Gastrocnemius medialis (tissue), 4 donors: ENCODE data around the gene ANKRD24.

ENCODE experiments used
- CTCF ChIP-seq, 5 experiments: fragments of 450-650 bp in 3 of 5; fragments of 200-600 bp in 2 of 5; sonication (generic) in 2 of 5; IDR thresholded peaks in 4 of 5; conservative IDR thresholded peaks in 1 of 5; 1 replicate in 4 of 5; 2 replicates in 1 of 5; pipeline ENCODE4 v1.5.1; 2016 to 2019; ENCODE audit warnings: antibody characterized with exemption in 5 of 5, mild to moderate bottlenecking in 3 of 5, moderate library complexity in 3 of 5
- POLR2A ChIP-seq, 2 donors: fragments of 450-650 bp; IDR thresholded peaks; one replicate each; pipeline ENCODE4 v1.6.1; 2017; ENCODE audit warnings: antibody characterized with exemption in 2 of 2, mild to moderate bottlenecking in 2 of 2, moderate library complexity in 2 of 2

- no peak for TF ChIP-seq CTCF (IDR thresholded peaks at IDR 0.05 in 4 of 5, conservative IDR thresholded peaks at IDR 0.05 in 1 of 5)
- no peak for TF ChIP-seq POLR2A (IDR thresholded peaks at IDR 0.05)
Observed at GRCh38 chr19:4258181-4258580, 75.7 kb downstream of the ANKRD24 start.
